Astrocyte of the cerebellum (primary cell): ENCODE results near the gene CISD3.

Experiments
- DNase-seq: peaks from one replicate; pipeline ENCODE4 v3.0.0-alpha.2; 2011; ENCODE audit warnings: low read depth
- H3K4me3 ChIP-seq: 2 replicates; pipeline ENCODE4 v1.5.1; 2011; ENCODE audit warnings: mild to moderate bottlenecking, low read depth, low read length, moderate library complexity
- CTCF ChIP-seq: IDR thresholded peaks from 2 replicates; pipeline ENCODE4 v1.5.1; 2012; ENCODE audit warnings: low read length, low read depth, moderate library complexity, mild to moderate bottlenecking; ENCODE audit errors: missing control alignments
- in situ Hi-C: cut with HindIII; loops from 2 replicates; pipeline ENCODE4 v1.10.0; 2017; ENCODE audit warnings: low sequenced_read_pairs

CISD3 gene

GRCh38 chr17:38697061-38697820, 32.9 kb upstream of the CISD3 start:
- no peak for DNase-seq
- H3K4me3 ChIP-seq, result no peak overlapping the region
- in situ Hi-C loops, result no loop called here
- TF ChIP-seq CTCF, result no peak

GRCh38 chr17:38698760-38699159, 31.4 kb upstream of the CISD3 start:
- in situ Hi-C loops, result no loop called here
- no peak for DNase-seq
- no peak for TF ChIP-seq CTCF
- H3K4me3 ChIP-seq, result no peak overlapping the region

GRCh38 chr17:38701504-38702165, 28.5 kb upstream of the CISD3 start:
- no peak for TF ChIP-seq CTCF
- peak overlapping the region; percentile 91 for H3K4me3 ChIP-seq
- in situ Hi-C loops, result no loop called here
- DNase-seq, result no peak

- in situ Hi-C loops, result no loop called here
- no peak for TF ChIP-seq CTCF
Observed at GRCh38 chr17:38702166-38702915, 27.8 kb upstream of the CISD3 start.

GRCh38 chr17:38702916-38703741, 27.0 kb upstream of the CISD3 start:
- no peak for DNase-seq
- no peak for TF ChIP-seq CTCF
- in situ Hi-C loops, result no loop called here
- H3K4me3 ChIP-seq, result peak overlapping the region; percentile 91

More at GRCh38 chr17:38702166-38702915, 27.8 kb upstream of the CISD3 start:
- DNase-seq, result peak; percentile 37
- peak overlapping the region; percentile 91 for H3K4me3 ChIP-seq
